ENCODE results near the gene HIVEP1.

DNA sequence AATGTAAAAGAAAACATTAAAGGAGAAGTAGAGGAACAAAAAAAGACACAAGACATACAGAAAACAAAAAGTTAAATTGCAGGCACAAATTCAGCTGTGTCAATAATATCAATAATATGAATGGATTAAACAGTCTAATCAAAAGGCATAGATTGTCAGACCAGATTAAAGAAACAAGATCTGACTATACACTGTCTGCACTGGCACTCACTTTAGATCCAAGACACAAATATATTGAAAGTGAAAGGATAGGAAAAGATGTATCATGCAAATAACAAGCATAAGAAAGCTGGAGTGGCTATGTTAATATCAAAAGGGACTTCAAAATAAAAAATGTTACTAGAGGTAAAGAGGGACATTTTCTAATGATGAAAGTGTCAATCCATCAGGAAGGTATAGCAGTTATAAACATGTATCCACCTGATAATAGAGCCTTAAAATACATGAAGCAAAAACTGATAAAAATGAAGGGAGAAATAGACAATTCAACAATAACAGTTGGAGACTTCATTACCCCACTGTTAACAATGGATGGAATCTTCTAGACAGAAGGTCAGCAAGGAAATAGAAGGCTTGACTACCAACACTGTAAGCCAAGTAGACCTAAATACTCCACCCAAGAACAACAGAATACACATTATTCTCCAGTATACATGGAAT lies 89.7 kb downstream of the HIVEP1 start:
- no peak for TF ChIP-seq CTCF (IDR thresholded peaks at IDR 0.05; ENCODE audit: low read depth, low read length)
- TF ChIP-seq POLR2A (IDR thresholded peaks at IDR 0.05; ENCODE audit: extremely low read depth, insufficient read length): no peak
- no peak for TF ChIP-seq MYC (IDR thresholded peaks at IDR 0.05; ENCODE audit: low read depth, low read length)
- no peak for TF ChIP-seq MAX (IDR thresholded peaks at IDR 0.05; ENCODE audit: low read depth, low read length)

All from NB4 (cell line).